ENCODE results near the gene NMT1. TPM values are rescaled to one million over a fixed set of nuclear protein-coding genes. Genes with fewer than 3 reads are reported as not detected.

Gene NMT1
- total and polyA plus RNA-seq, 2 of the 13 experiments (the other 11 are each of a cell fraction or from before 2014, with no cell fraction given): 75.7 to 142 TPM

- ATAC-seq: no peak
- no peak overlapping the region for H2AFZ ChIP-seq (ENCODE audit: low read length)
- H3K36me3 ChIP-seq (replicated peaks in 1 of 2; ENCODE audit: control insufficient read depth in 1 of 2, insufficient read depth in 2 of 2, low read length in 2 of 2): peaks cover 20 to 43% of the 10 kb centered on the region in 2 experiments
- no peaks in the 10 kb centered on the region for H3K9me3 ChIP-seq (ENCODE audit: low read length)
- DNase-seq (ENCODE audit: low spot score): no peak
- no peak for FAIRE-seq
- ChIA-PET CTCF (ENCODE audit: low intra/inter-chr PET ratio, low total read pairs) (no interaction called here), POLR2A (interaction anchor here (1.1 to 4.6 kb wide), 2 partner anchors 10 to 20 kb away, joined by 3 to 28 read pairs; partner anchors contain the start of gene NMT1)
- WGBS (ENCODE audit: low lambda C conversion rate): 96% methylated on average over 2 of the region's 2 CpGs
- H3K4me1 ChIP-seq (ENCODE audit: insufficient read depth, low read length): peaks cover 8% of the 10 kb centered on the region; the same call in 1 of the 2 replicates
- intact Hi-C loops (cut with micrococcal nuclease; ENCODE audit: unreplicated experiment): no loop called here
- TF ChIP-seq HNRNPLL (IDR thresholded peaks at IDR 0.05; ENCODE audit: low read depth, low read length, poor library complexity, severe bottlenecking): no peak
- no peak for TF ChIP-seq NFATC3 (CRISPR knock-in tag; IDR thresholded peaks at IDR 0.05)
- TF ChIP-seq ZHX2 (IDR thresholded peaks at IDR 0.05; ENCODE audit: low read depth): no peak
- TF ChIP-seq ZHX2 (CRISPR knock-in tag; IDR thresholded peaks at IDR 0.05; ENCODE audit: borderline replicate concordance): no peak
- TF ChIP-seq GZF1 (CRISPR knock-in tag; IDR thresholded peaks at IDR 0.05): no peak
- no peak for TF ChIP-seq THAP9 (CRISPR knock-in tag; IDR thresholded peaks at IDR 0.05; ENCODE audit: borderline replicate concordance)
- TF ChIP-seq ZNF430 (CRISPR knock-in tag; IDR thresholded peaks at IDR 0.05): no peak
- TF ChIP-seq ZNF713 (CRISPR knock-in tag; IDR thresholded peaks at IDR 0.05): no peak
- TF ChIP-seq HMGXB4 (CRISPR knock-in tag; IDR thresholded peaks at IDR 0.05; ENCODE audit: borderline replicate concordance in 1 of 2, low read depth in 1 of 2): no peak
- no peak for TF ChIP-seq ZKSCAN8 (CRISPR knock-in tag; IDR thresholded peaks at IDR 0.05; ENCODE audit: borderline replicate concordance)
- no peak for TF ChIP-seq NFE2L2 (IDR thresholded peaks at IDR 0.05; ENCODE audit: low read length)
- no peak for TF ChIP-seq MXD3 (CRISPR knock-in tag; IDR thresholded peaks at IDR 0.05)
- TF ChIP-seq MTA1 (CRISPR knock-in tag; IDR thresholded peaks at IDR 0.05; ENCODE audit: borderline replicate concordance): no peak
- no peak overlapping the region for H3K4me3 ChIP-seq (replicated peaks in 1 of 3; ENCODE audit: insufficient read depth in 1 of 3, low read depth in 2 of 3, low read length in 3 of 3)
- peaks cover 49% of the 10 kb centered on the region for H3K79me2 ChIP-seq (ENCODE audit: insufficient read depth, low read length)
- in situ Hi-C loops (cut with HindIII; ENCODE audit: extremely low pct_ligation_motif_present, low pct_unique_long_range_greater_than_20kb): no loop called here
- no peak overlapping the region for H3K9ac ChIP-seq (ENCODE audit: insufficient read depth, low read depth, low read length)
- no peak overlapping the region for H3K27ac ChIP-seq (ENCODE audit: extremely low read length, insufficient read depth, low read length)
- no TSS peak for BruUV-seq (replicated peaks)
- no peak overlapping the region for H3K4me2 ChIP-seq (ENCODE audit: low read depth, low read length)
- no peaks in the 10 kb centered on the region for H3K27me3 ChIP-seq (ENCODE audit: control insufficient read depth in 1 of 2, insufficient read depth in 2 of 2, low read length in 2 of 2)
- 0 out of 2 replicates have a peak, but pooled peaks cover under 1% of the 10 kb centered on the region for H4K20me1 ChIP-seq (ENCODE audit: insufficient read depth, low read length)
Observed at GRCh38 chr17:45070809-45071208, 9.7 kb downstream of the NMT1 start.

Data from HepG2 (cell line).